HepG2 (cell line): Measurements from ENCODE around the gene VAMP5. TPM values are rescaled to one million over a fixed set of nuclear protein-coding genes. Genes with fewer than 3 reads are reported as not detected.
A peak's percentile ranks its signal among the peaks of the same experiment; 100 is the strongest.

ENCODE experiments used
- KAT2B ChIP-seq: fragments of 150-350 bp; IDR thresholded peaks from 2 replicates; pipeline ENCODE4 v1.6.1; 2014; ENCODE audit warnings: low read depth, low read length, borderline replicate concordance
- KLF6 ChIP-seq: IDR thresholded peaks from 2 replicates; pipeline ENCODE4 v1.8.0; 2016; ENCODE audit warnings: missing biosample characterization, missing genetic modification reagents
- POLR2AphosphoS5 ChIP-seq: IDR thresholded peaks from 2 replicates; pipeline ENCODE4 v1.6.1; 2012; ENCODE audit warnings: low read depth, low read length
- RFXANK ChIP-seq: IDR thresholded peaks from 2 replicates; pipeline ENCODE4 v1.6.1; 2016
- SNAI1 ChIP-seq: sonication (generic); formaldehyde crosslinking; IDR thresholded peaks from 2 replicates; pipeline ENCODE4 v1.5.0; 2020; ENCODE audit warnings: mild to moderate bottlenecking, missing genetic modification reagents, borderline replicate concordance
- SP1 ChIP-seq, 2 experiments: fragments of 450-650 bp in 1 of 2; sonication (generic) in 1 of 2; formaldehyde crosslinking in 1 of 2; IDR thresholded peaks; 2 replicates each; pipeline versions ENCODE4 v1.4.0 to v1.6.1; 2016 to 2020; ENCODE audit warnings: missing genetic modification reagents in 1 of 2
- TCF12 ChIP-seq, 2 experiments: fragments of 450-650 bp in 1 of 2; sonication (generic) in 1 of 2; formaldehyde crosslinking in 1 of 2; IDR thresholded peaks; 2 replicates each; pipeline versions ENCODE4 v1.6.1 to v1.8.0; 2017 to 2022; ENCODE audit warnings: antibody characterized with exemption in 1 of 2, mild to moderate bottlenecking in 1 of 2, missing genetic modification reagents in 1 of 2, moderate library complexity in 1 of 2
- ZBTB3 ChIP-seq: sonication (generic); formaldehyde crosslinking; IDR thresholded peaks from 2 replicates; pipeline ENCODE4 v1.4.0; 2020; ENCODE audit warnings: low read depth, mild to moderate bottlenecking, moderate library complexity, missing genetic modification reagents, borderline replicate concordance
- ZEB1 ChIP-seq: IDR thresholded peaks from 2 replicates; pipeline ENCODE4 v1.6.1; 2012; ENCODE audit warnings: mild to moderate bottlenecking, low read depth, inconsistent platforms; ENCODE audit not compliant: insufficient replicate concordance
- ZNF136 ChIP-seq: sonication (generic); formaldehyde crosslinking; IDR thresholded peaks from 2 replicates; pipeline ENCODE4 v1.8.1; 2022; ENCODE audit warnings: low read depth, mild to moderate bottlenecking, moderate library complexity, missing genetic modification reagents
- ZNF253 ChIP-seq: sonication (generic); formaldehyde crosslinking; IDR thresholded peaks from 2 replicates; pipeline ENCODE4 v1.8.0; 2022; ENCODE audit warnings: mild to moderate bottlenecking, missing genetic modification reagents, borderline replicate concordance
- ZNF263 ChIP-seq: sonication (generic); formaldehyde crosslinking; IDR thresholded peaks from 2 replicates; pipeline ENCODE4 v1.4.0; 2020; ENCODE audit warnings: missing genetic modification reagents
- ZNF615 ChIP-seq: sonication (generic); formaldehyde crosslinking; IDR thresholded peaks from 2 replicates; pipeline ENCODE4 v1.5.0; 2020; ENCODE audit warnings: mild to moderate bottlenecking, missing genetic modification reagents, borderline replicate concordance
- ZNF841 ChIP-seq: sonication (generic); formaldehyde crosslinking; IDR thresholded peaks from 2 replicates; pipeline ENCODE4 v1.8.1; 2023; ENCODE audit warnings: missing genetic modification reagents, borderline replicate concordance
- ZSCAN21 ChIP-seq: sonication (generic); formaldehyde crosslinking; IDR thresholded peaks from 2 replicates; pipeline ENCODE4 v1.8.0; 2022; ENCODE audit warnings: mild to moderate bottlenecking, missing genetic modification reagents, moderate library complexity, borderline replicate concordance
- polyA plus RNA-seq, 8 experiments: library from polyadenylated mRNA; depleted of rRNA in 3 of 8; stranded (reverse) in 7 of 8; unstranded in 1 of 8; fragments of >200 nt; fragmentation: Illumina TruSeq in 4 of 8; extraction: Trizol in 4 of 8; gene quantifications; 2 replicates each; pipeline versions ENCODE4 v1.2.1 to v1.2.3, GENCODE V29; 2011 to 2016; ENCODE audit warnings: low read depth in 4 of 8, missing spikeins in 1 of 8, mixed read lengths in 1 of 8; ENCODE audit not compliant: insufficient read depth in 1 of 8
- total RNA-seq, 5 experiments: library from RNA; depleted of rRNA; stranded (reverse); fragments of >200 nt; fragmentation: Illumina TruSeq; extraction: Trizol; gene quantifications; 2 replicates each; pipeline ENCODE4 v1.2.3, GENCODE V29; 2016; ENCODE audit warnings: low read depth in 1 of 5
- TF ChIP-seq, protein P1 (sequence below): sonication (generic); formaldehyde crosslinking; IDR thresholded peaks from 2 replicates; pipeline ENCODE4 v1.4.0; 2020; ENCODE audit warnings: missing genetic modification reagents, borderline replicate concordance
- TF ChIP-seq, protein P2 (sequence below), 2 experiments: sonication (generic) in 1 of 2; formaldehyde crosslinking in 1 of 2; IDR thresholded peaks; 2 replicates each; pipeline versions ENCODE4 v1.6.1 to v1.9.0; 2014 to 2022; ENCODE audit warnings: antibody characterized with exemption in 1 of 2, borderline replicate concordance in 1 of 2, inconsistent platforms in 1 of 2, low read depth in 1 of 2, missing genetic modification reagents in 1 of 2

VAMP5 gene
- total and polyA plus RNA-seq, 2 of the 13 experiments (the other 11 are each of a cell fraction or from before 2014, with no cell fraction given) = 7.2 to 56.7 TPM

DNA sequence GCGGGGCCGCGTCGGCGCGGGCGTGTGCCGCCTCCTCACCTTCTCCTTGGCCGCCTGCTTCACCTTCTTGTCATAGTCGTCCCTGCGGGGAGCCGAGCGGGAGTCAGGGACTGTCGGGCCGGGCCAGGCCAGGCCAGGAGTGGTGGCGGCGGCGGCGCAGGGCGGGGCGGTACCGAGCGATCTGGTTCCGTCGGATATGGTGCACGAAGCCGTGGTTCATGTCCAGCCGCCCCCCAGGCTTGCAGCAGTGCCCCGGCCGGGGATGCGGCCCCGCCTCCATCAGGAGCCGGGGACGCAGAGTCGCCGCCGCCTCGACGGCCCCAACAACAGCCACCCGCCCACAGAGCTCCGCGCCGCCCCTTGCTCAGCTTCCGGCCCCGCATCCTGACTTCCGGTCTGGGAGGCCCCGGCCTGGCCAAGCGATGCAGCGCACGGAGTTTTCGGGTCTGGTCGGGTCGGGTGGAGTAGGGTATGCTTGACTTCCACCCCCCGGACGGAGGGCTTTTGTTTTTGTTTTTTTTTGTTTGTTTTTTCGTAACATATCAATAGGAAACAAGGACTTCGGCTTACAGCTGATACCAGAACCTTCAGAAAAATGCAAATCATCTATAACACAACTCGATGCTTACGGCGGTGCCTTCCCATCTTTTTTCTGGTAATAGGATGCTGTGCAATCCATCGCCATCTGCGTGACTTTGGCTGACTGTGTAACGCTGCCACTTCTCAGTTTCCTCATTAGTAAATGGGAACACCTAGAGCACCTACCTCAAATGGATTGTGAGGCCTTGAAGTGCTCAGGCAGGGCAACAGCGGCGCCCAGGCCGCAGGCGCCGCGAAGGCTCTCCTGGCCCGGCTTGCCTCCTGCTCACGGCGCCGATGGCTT, 27.7 kb downstream of the VAMP5 start, which contains the start of gene C2orf68 (continued):
- TF ChIP-seq KLF6 = peak; percentile 97
- TF ChIP-seq ZNF841 (CRISPR knock-in tag) = no peak
- TF ChIP-seq POLR2AphosphoS5 = peak; percentile 85
- no peak for TF ChIP-seq TCF12 (IDR thresholded peaks at IDR 0.05)
- TF ChIP-seq TCF12 (CRISPR knock-in tag; IDR thresholded peaks at IDR 0.05) = peak; percentile 91
- TF ChIP-seq ZSCAN21 = no peak; the same call in 1 of the 2 replicates
- no peak for TF ChIP-seq ZNF615 (CRISPR knock-in tag)
- TF ChIP-seq ZEB1 = peak; percentile 10
- 0 out of 2 replicates have a peak, but pooled peaks have one; percentile 40 for TF ChIP-seq ZNF136 (CRISPR knock-in tag)
- peak; percentile 63; the same call in 1 of the 2 replicates for TF ChIP-seq ZBTB3
- no peak for TF ChIP-seq SP1 (IDR thresholded peaks at IDR 0.05)
- TF ChIP-seq SP1 (CRISPR knock-in tag; IDR thresholded peaks at IDR 0.05) = peak; percentile 30; the same call in 1 of the 2 replicates
- TF ChIP-seq KAT2B = no peak
- TF ChIP-seq ZNF253 (CRISPR knock-in tag) = peak; percentile 56; the same call in 1 of the 2 replicates
- TF ChIP-seq, protein P1, sequence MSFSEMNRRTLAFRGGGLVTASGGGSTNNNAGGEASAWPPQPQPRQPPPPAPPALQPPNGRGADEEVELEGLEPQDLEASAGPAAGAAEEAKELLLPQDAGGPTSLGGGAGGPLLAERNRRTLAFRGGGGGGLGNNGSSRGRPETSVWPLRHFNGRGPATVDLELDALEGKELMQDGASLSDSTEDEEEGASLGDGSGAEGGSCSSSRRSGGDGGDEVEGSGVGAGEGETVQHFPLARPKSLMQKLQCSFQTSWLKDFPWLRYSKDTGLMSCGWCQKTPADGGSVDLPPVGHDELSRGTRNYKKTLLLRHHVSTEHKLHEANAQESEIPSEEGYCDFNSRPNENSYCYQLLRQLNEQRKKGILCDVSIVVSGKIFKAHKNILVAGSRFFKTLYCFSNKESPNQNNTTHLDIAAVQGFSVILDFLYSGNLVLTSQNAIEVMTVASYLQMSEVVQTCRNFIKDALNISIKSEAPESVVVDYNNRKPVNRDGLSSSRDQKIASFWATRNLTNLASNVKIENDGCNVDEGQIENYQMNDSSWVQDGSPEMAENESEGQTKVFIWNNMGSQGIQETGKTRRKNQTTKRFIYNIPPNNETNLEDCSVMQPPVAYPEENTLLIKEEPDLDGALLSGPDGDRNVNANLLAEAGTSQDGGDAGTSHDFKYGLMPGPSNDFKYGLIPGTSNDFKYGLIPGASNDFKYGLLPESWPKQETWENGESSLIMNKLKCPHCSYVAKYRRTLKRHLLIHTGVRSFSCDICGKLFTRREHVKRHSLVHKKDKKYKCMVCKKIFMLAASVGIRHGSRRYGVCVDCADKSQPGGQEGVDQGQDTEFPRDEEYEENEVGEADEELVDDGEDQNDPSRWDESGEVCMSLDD (CRISPR knock-in tag) = no peak
- TF ChIP-seq, protein P2, sequence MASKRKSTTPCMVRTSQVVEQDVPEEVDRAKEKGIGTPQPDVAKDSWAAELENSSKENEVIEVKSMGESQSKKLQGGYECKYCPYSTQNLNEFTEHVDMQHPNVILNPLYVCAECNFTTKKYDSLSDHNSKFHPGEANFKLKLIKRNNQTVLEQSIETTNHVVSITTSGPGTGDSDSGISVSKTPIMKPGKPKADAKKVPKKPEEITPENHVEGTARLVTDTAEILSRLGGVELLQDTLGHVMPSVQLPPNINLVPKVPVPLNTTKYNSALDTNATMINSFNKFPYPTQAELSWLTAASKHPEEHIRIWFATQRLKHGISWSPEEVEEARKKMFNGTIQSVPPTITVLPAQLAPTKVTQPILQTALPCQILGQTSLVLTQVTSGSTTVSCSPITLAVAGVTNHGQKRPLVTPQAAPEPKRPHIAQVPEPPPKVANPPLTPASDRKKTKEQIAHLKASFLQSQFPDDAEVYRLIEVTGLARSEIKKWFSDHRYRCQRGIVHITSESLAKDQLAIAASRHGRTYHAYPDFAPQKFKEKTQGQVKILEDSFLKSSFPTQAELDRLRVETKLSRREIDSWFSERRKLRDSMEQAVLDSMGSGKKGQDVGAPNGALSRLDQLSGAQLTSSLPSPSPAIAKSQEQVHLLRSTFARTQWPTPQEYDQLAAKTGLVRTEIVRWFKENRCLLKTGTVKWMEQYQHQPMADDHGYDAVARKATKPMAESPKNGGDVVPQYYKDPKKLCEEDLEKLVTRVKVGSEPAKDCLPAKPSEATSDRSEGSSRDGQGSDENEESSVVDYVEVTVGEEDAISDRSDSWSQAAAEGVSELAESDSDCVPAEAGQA (IDR thresholded peaks at IDR 0.05; ENCODE audit: low read depth) = peak; percentile 76
- TF ChIP-seq, protein P2 (CRISPR knock-in tag; IDR thresholded peaks at IDR 0.05; ENCODE audit: borderline replicate concordance) = no peak
- 0 out of 2 replicates have a peak, but pooled peaks have one; percentile 31 for TF ChIP-seq RFXANK (CRISPR knock-in tag)
- 0 out of 2 replicates have a peak, but pooled peaks have one; percentile 9 for TF ChIP-seq ZNF263 (CRISPR knock-in tag)
- peak; percentile 95 for TF ChIP-seq SNAI1 (CRISPR knock-in tag)
